ENCODE data around the gene BEND5. TPM values are rescaled to one million over a fixed set of nuclear protein-coding genes. Genes with fewer than 3 reads are reported as not detected.

BEND5 gene
- total and polyA plus RNA-seq, 5 donors: 3.8 to 7.9 (median 4.4) TPM

- no peaks in the 10 kb centered on the region for H3K27me3 ChIP-seq (ENCODE audit: control insufficient read depth, insufficient read depth)
- H3K9me3 ChIP-seq (ENCODE audit: control insufficient read depth, low read length): no peaks in the 10 kb centered on the region
- H3K4me1 ChIP-seq (ENCODE audit: control insufficient read depth, insufficient read depth, low read length): no peaks in the 10 kb centered on the region
- ATAC-seq: no peak
- no peak overlapping the region for H3K27ac ChIP-seq (ENCODE audit: low read length)
- WGBS: 51% methylated on average over 1 of the region's 1 CpG
- intact Hi-C loops (cut with DNase I): no loop called here
- no peak for DNase-seq
- H3K4me3 ChIP-seq (ENCODE audit: low read length): no peak overlapping the region
Measured at GRCh38 chr1:48793863-48794262, 17.2 kb upstream of the BEND5 start.

- H3K27me3 ChIP-seq (ENCODE audit: control insufficient read depth, insufficient read depth): no peaks in the 10 kb centered on the region
- H3K27ac ChIP-seq (ENCODE audit: low read length): no peak overlapping the region
- WGBS: 46% methylated on average over 1 of the region's 1 CpG
- no peak overlapping the region for H3K4me3 ChIP-seq (ENCODE audit: low read length)
- H3K9me3 ChIP-seq (ENCODE audit: control insufficient read depth, low read length): no peaks in the 10 kb centered on the region
- no peaks in the 10 kb centered on the region for H3K4me1 ChIP-seq (ENCODE audit: control insufficient read depth, insufficient read depth, low read length)
- ATAC-seq: no peak
- intact Hi-C loops (cut with DNase I): no loop called here
- DNase-seq: no peak
Measured at GRCh38 chr1:48792961-48793360, 16.3 kb upstream of the BEND5 start.

- H3K9me3 ChIP-seq (ENCODE audit: control insufficient read depth, low read length): no peaks in the 10 kb centered on the region
- no peak overlapping the region for H3K27ac ChIP-seq (ENCODE audit: low read length)
- intact Hi-C loops (cut with DNase I): no loop called here
- H3K4me1 ChIP-seq (ENCODE audit: control insufficient read depth, insufficient read depth, low read length): no peaks in the 10 kb centered on the region
- H3K4me3 ChIP-seq (ENCODE audit: low read length): no peak overlapping the region
- H3K27me3 ChIP-seq (ENCODE audit: control insufficient read depth, insufficient read depth): no peaks in the 10 kb centered on the region
- no peak for ATAC-seq
- no peak for DNase-seq
Measured at GRCh38 chr1:48790397-48790796, 13.7 kb upstream of the BEND5 start.

DNA sequence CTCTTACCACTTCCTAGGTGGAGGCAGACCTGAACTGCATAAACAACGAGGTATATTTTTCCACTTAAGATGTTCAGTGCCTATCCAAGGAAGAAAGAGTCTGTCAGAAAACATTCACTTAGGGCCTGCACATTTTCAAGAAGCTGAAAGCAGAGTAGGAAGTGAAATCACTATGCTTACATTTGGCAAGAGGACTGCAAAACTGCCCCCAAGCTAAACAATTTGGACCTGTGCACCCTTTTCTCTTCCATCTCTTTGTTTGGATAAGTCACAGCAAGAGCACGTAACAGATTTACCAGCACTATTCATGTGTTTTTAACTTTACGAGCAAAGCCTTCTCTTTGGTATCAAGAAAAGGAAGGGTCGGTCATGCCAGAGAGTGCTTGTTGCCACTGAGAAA, 13.2 kb upstream of the BEND5 start:
- intact Hi-C loops (cut with DNase I): no loop called here
- no peak for ATAC-seq
- Histone ChIP-seq H3K4me3 (ENCODE audit: low read length) (no peak overlapping the region), H3K27ac (ENCODE audit: low read length) (no peak overlapping the region), H3K4me1 (ENCODE audit: control insufficient read depth, insufficient read depth, low read length) (no peaks in the 10 kb centered on the region), H3K9me3 (ENCODE audit: control insufficient read depth, low read length) (no peaks in the 10 kb centered on the region), H3K27me3 (ENCODE audit: control insufficient read depth, insufficient read depth) (no peaks in the 10 kb centered on the region)
- DNase-seq: no peak
- 56% methylated on average over 4 of the region's 4 CpGs for WGBS

DNA sequence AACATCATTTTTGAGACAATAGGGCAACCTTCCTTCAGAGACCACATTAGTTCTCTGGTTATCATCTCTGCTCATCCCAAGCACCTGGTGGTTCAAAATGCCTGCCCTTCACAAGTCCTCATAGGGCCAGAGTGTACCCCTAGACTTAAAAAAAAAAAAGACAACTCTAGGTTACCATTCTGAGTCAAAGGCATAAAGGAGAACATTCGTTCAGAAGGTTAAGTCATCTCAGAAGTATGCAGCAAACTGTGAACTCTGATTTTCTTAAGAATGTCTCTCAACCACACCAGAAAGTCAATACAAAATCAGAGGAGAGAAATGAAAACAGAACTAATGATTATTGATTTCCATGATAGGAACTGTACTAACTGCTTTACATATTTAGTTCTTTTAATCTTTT, 9.2 kb upstream of the BEND5 start:
- Histone ChIP-seq H3K27ac (ENCODE audit: low read length) (no peak overlapping the region), H3K27me3 (ENCODE audit: control insufficient read depth, insufficient read depth) (no peaks in the 10 kb centered on the region), H3K9me3 (ENCODE audit: control insufficient read depth, low read length) (no peaks in the 10 kb centered on the region), H3K4me1 (ENCODE audit: control insufficient read depth, insufficient read depth, low read length) (no peaks in the 10 kb centered on the region), H3K4me3 (ENCODE audit: low read length) (no peak overlapping the region)
- no peak for DNase-seq
- no peak for ATAC-seq
- intact Hi-C loops (cut with DNase I): no loop called here
- 81% methylated on average over 1 of the region's 1 CpG for WGBS

DNA sequence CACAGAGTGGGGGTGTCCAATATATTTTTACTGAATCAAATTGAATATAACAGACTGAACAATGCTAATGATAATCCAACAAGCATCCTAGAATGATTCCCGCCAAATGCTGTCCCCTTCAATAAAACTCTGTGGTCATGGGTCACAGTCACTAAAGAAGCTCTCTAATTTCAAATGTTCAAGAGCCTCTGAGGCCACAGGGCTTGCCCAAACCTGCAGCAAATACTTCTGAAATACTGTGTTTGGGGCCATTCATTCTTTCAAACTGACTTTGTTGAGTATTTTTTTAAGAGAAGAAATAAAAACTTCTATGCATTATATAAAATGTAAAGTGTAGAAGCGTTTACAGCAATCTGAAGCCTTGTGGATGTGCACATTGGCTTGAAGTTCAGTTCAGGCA, 7.6 kb upstream of the BEND5 start:
- DNase-seq (no peak), ATAC-seq (no peak)
- WGBS: 85% methylated on average over 2 of the region's 2 CpGs

GRCh38 chr1:48777219-48777895, 666 bp upstream of the BEND5 start:
- Histone ChIP-seq H3K4me1 (ENCODE audit: control insufficient read depth, insufficient read depth, low read length) (peaks cover 8% of the 10 kb centered on the region), H3K27me3 (ENCODE audit: control insufficient read depth, insufficient read depth) (no peaks in the 10 kb centered on the region), H3K27ac (ENCODE audit: low read length) (no peak overlapping the region), H3K4me3 (ENCODE audit: low read length) (peak overlapping the region; percentile 96), H3K9me3 (ENCODE audit: control insufficient read depth, low read length) (no peaks in the 10 kb centered on the region)
- DNase-seq: peak in 2 of 3 donors; percentile 17 to 49
- WGBS: 6% methylated on average over 17 of the region's 17 CpGs
- peak; percentile 54 to 55 for ATAC-seq
- intact Hi-C loops (cut with DNase I): no loop called here

More for the DNA sequence above, 7.6 kb upstream of the BEND5 start:
- no peaks in the 10 kb centered on the region for H3K4me1 ChIP-seq (ENCODE audit: control insufficient read depth, insufficient read depth, low read length)
- H3K27me3 ChIP-seq (ENCODE audit: control insufficient read depth, insufficient read depth): no peaks in the 10 kb centered on the region
- intact Hi-C loops (cut with DNase I): no loop called here
- H3K27ac ChIP-seq (ENCODE audit: low read length): no peak overlapping the region
- no peak overlapping the region for H3K4me3 ChIP-seq (ENCODE audit: low read length)
- no peaks in the 10 kb centered on the region for H3K9me3 ChIP-seq (ENCODE audit: control insufficient read depth, low read length)

- intact Hi-C loops (cut with DNase I): no loop called here
- peak in 1 of 2 donors; percentile 39 for ATAC-seq
Measured at GRCh38 chr1:48775831-48776392, 779 bp downstream of the BEND5 start.

GRCh38 chr1:48773133-48773532, 3.6 kb downstream of the BEND5 start:
- DNase-seq (no peak), ATAC-seq (no peak)
- H3K4me3 ChIP-seq (ENCODE audit: low read length): no peak overlapping the region
- peaks cover 8% of the 10 kb centered on the region for H3K4me1 ChIP-seq (ENCODE audit: control insufficient read depth, insufficient read depth, low read length)
- no peak overlapping the region for H3K27ac ChIP-seq (ENCODE audit: low read length)
- H3K9me3 ChIP-seq (ENCODE audit: control insufficient read depth, low read length): no peaks in the 10 kb centered on the region
- no peaks in the 10 kb centered on the region for H3K27me3 ChIP-seq (ENCODE audit: control insufficient read depth, insufficient read depth)
- intact Hi-C loops (cut with DNase I): no loop called here
- WGBS: 92% methylated on average over 1 of the region's 1 CpG

More at GRCh38 chr1:48775831-48776392, 779 bp downstream of the BEND5 start:
- Histone ChIP-seq H3K4me1 (ENCODE audit: control insufficient read depth, insufficient read depth, low read length) (peaks cover 8% of the 10 kb centered on the region), H3K4me3 (ENCODE audit: low read length) (peak overlapping the region; percentile 96), H3K9me3 (ENCODE audit: control insufficient read depth, low read length) (no peaks in the 10 kb centered on the region), H3K27me3 (ENCODE audit: control insufficient read depth, insufficient read depth) (no peaks in the 10 kb centered on the region), H3K27ac (ENCODE audit: low read length) (no peak overlapping the region)
- WGBS: 4% methylated on average over 7 of the region's 7 CpGs
- no peak for DNase-seq

- no peak overlapping the region for H3K4me3 ChIP-seq (ENCODE audit: low read length)
- no peak overlapping the region for H3K27ac ChIP-seq (ENCODE audit: low read length)
- intact Hi-C loops (cut with DNase I): no loop called here
- 94% methylated on average over 2 of the region's 2 CpGs for WGBS
- no peaks in the 10 kb centered on the region for H3K9me3 ChIP-seq (ENCODE audit: control insufficient read depth, low read length)
- no peak for DNase-seq
- H3K27me3 ChIP-seq (ENCODE audit: control insufficient read depth, insufficient read depth): no peaks in the 10 kb centered on the region
- no peak for ATAC-seq
- peaks cover 3% of the 10 kb centered on the region for H3K4me1 ChIP-seq (ENCODE audit: control insufficient read depth, insufficient read depth, low read length)
Measured at GRCh38 chr1:48772211-48772610, 4.5 kb downstream of the BEND5 start.

GRCh38 chr1:48771561-48771960, 5.1 kb downstream of the BEND5 start:
- H3K27me3 ChIP-seq (ENCODE audit: control insufficient read depth, insufficient read depth): no peaks in the 10 kb centered on the region
- no peaks in the 10 kb centered on the region for H3K9me3 ChIP-seq (ENCODE audit: control insufficient read depth, low read length)
- intact Hi-C loops (cut with DNase I): no loop called here
- no peak overlapping the region for H3K4me3 ChIP-seq (ENCODE audit: low read length)
- no peak for ATAC-seq
- no peak for DNase-seq
- H3K27ac ChIP-seq (ENCODE audit: low read length): no peak overlapping the region
- WGBS: 62% methylated on average over 2 of the region's 2 CpGs
- peaks cover 3% of the 10 kb centered on the region for H3K4me1 ChIP-seq (ENCODE audit: control insufficient read depth, insufficient read depth, low read length)

Measured in right cardiac atrium (tissue), 5 donors.